Cardiac muscle cell (in vitro differentiated cells and primary cell): ENCODE data around the gene NTF3. TPM values are rescaled to one million over a fixed set of nuclear protein-coding genes. Genes with fewer than 3 reads are reported as not detected.

Experiments
- DNase-seq, 2 donors: peaks; one replicate each; pipeline versions ENCODE4 v3.0.0 to v3.0.0-alpha.2; 2010 to 2017; ENCODE audit warnings: low read depth in 1 of 2, low spot score in 1 of 2
- H3K27ac ChIP-seq: fragments of 200-600 bp; sonication (generic); 2 replicates; pipeline ENCODE4 v1.5.1; 2016
- H3K27me3 ChIP-seq: fragments of 200-600 bp; sonication (generic); 2 replicates; pipeline ENCODE4 v1.6.0; 2016; ENCODE audit warnings: control low read depth
- H3K36me3 ChIP-seq: fragments of 200-600 bp; sonication (generic); 2 replicates; pipeline ENCODE4 v1.5.1; 2016; ENCODE audit warnings: control low read depth
- H3K4me1 ChIP-seq: fragments of 200-600 bp; sonication (generic); 2 replicates; pipeline ENCODE4 v1.8.1; 2017; ENCODE audit warnings: low read depth, mild to moderate bottlenecking, mixed run types
- H3K4me3 ChIP-seq: fragments of 200-600 bp; sonication (generic); 2 replicates; pipeline ENCODE4 v1.5.1; 2016; ENCODE audit warnings: mild to moderate bottlenecking
- H3K9me3 ChIP-seq: fragments of 200-600 bp; sonication (generic); 2 replicates; pipeline ENCODE4 v1.5.1; 2017; ENCODE audit warnings: low read depth, mild to moderate bottlenecking, control low read depth
- CTCF ChIP-seq: IDR thresholded peaks from 2 replicates; pipeline ENCODE4 v1.5.1; 2012; ENCODE audit warnings: low read depth, mild to moderate bottlenecking, low read length
- polyA plus RNA-seq: library from polyadenylated mRNA; unstranded; fragments of >200 nt; fragmentation: Nextera tagmentation; extraction: Ambion mirVana; gene quantifications from 2 replicates; pipeline ENCODE4 v1.2.1, GENCODE V29; 2016
- total RNA-seq: library from RNA; depleted of rRNA; stranded (reverse); fragments of >200 nt; gene quantifications from 2 replicates; pipeline ENCODE4 v1.2.3, GENCODE V29; 2016

Gene NTF3
- total and polyA plus RNA-seq, 2 experiments from 2014 or later, result 3.9 to 4.7 TPM

DNA sequence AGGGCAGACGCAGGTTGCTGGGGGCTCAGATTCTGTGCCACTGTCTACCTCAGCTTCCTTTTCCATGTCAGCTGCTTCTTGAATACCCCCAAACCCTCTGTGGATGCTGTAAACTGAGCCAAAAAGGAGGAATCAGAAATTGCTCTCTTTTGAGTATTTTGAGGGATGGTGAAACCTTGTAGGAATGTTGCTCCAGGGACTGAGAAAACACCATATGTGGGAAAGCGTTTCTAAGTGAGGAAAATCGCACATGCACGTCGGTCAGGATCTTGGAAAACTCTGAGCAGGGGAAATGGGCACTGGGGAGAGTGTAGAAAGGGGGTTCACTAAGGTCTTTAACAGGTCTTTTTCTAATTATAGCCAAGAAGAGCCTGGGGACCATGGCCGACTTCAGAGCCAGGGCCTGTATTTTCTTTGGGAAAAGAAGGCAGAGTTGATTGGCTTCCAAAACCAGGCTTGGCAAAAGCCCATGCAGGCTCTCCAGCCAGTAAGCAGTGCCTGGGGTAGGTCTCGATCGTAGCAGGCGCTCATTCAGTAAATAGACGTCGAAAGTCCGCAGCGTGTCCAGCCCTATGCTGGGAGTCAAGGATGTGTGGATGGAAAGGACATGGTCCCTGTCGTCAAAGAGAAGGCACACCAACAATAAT is 58.0 kb downstream of the NTF3 start:
- peaks cover 5% of the 10 kb centered on the region for H3K4me1 ChIP-seq
- no peaks in the 10 kb centered on the region for H3K36me3 ChIP-seq
- H3K4me3 ChIP-seq, result no peak overlapping the region
- TF ChIP-seq CTCF, result no peak
- no peaks in the 10 kb centered on the region for H3K9me3 ChIP-seq
- no peaks in the 10 kb centered on the region for H3K27me3 ChIP-seq
- no peak for DNase-seq
- H3K27ac ChIP-seq, result no peak overlapping the region

DNA sequence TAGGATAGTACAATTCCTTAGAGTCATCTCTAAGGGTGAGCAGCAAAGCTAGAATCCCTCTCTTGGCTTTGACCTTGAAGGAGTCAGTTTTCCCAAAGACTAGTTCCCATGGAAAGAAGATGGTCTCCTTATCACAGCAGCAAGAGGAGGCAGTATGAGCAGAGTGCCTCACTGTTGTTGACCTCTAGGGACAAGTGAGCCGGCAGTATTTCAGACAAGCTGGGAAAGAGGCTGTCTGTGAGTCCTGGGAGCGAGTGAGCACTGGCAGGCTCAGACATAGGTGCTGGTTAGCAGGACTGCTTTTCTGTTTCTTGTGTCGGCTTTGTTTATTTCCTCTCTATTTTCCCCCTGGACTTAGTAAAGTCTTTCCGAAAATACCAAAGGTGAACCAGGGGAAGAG is 60.7 kb downstream of the NTF3 start:
- H3K9me3 ChIP-seq, result no peaks in the 10 kb centered on the region
- peaks cover 5% of the 10 kb centered on the region for H3K4me1 ChIP-seq
- H3K27me3 ChIP-seq, result no peaks in the 10 kb centered on the region
- H3K36me3 ChIP-seq, result no peaks in the 10 kb centered on the region
- H3K27ac ChIP-seq, result no peak overlapping the region
- TF ChIP-seq CTCF, result no peak
- no peak for DNase-seq
- H3K4me3 ChIP-seq, result no peak overlapping the region

DNA sequence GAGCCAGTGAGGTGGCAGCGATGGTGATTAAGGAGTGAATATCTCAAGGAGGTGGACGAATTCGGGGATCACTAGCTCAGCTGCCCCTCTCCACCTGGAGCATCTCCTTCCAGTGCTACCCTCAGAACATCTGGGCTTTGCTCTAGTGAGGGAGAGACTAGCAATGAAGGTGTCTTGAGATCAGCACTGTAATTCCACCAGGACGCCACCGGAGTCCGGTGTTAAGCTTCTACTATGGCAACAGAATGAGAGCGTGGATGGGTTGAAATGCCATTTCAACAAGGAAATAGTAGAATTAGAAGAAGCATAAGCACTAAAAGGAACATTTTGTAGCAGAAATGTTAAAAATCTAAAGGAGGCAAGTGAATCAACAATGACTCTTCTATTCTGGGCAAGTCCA is 61.1 kb downstream of the NTF3 start:
- DNase-seq, result no peak
- Histone ChIP-seq H3K36me3 (no peaks in the 10 kb centered on the region), H3K4me3 (no peak overlapping the region), H3K4me1 (peaks cover 5% of the 10 kb centered on the region), H3K9me3 (no peaks in the 10 kb centered on the region), H3K27me3 (no peaks in the 10 kb centered on the region), H3K27ac (no peak overlapping the region)
- no peak for TF ChIP-seq CTCF

- no peak for DNase-seq
- H3K4me1 ChIP-seq, result peaks cover 5% of the 10 kb centered on the region
- TF ChIP-seq CTCF, result no peak
- no peak overlapping the region for H3K27ac ChIP-seq
- no peaks in the 10 kb centered on the region for H3K27me3 ChIP-seq
- H3K4me3 ChIP-seq, result no peak overlapping the region
- H3K9me3 ChIP-seq, result no peaks in the 10 kb centered on the region
- H3K36me3 ChIP-seq, result no peaks in the 10 kb centered on the region
These were observed 62.4 kb downstream of the NTF3 start for GRCh38 chr12:5494343-5494742.

DNA sequence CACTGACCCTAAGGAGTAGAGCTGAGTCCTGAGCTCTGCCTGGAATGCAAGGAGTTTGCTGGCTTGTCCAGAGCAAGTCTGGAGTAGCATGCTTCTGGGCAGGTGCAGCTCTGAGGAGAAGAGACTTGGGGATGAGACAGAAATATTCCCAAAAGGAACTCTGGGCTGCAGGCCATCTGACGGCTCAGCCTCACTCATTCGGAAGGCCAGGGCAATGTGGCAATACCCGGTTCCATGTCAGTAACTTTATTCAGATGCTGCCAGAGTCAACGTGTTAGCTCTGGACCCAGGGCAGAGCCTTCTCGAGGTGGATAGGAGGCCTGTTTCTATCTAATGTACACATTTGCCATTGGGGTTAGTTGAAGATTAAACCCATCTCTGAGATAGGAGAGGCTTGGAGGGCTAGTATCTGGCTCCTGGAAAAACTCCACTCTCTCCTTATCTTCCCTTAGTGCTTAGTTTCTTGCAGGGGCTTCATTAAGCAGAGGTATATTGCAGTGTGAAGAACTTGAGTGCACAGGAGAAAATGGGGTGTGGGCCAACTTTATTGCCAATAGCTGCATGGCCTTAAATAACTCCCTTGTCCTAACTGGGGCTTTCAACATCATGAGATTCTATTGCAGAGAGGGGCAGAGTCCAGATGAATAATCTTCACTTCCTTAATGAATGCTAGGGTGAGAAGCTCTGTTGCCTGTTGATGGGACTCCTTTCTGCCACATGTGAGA is 65.6 kb downstream of the NTF3 start:
- no peak for TF ChIP-seq CTCF
- H3K27ac ChIP-seq, result no peak overlapping the region
- H3K9me3 ChIP-seq, result no peaks in the 10 kb centered on the region
- DNase-seq, result no peak
- no peaks in the 10 kb centered on the region for H3K27me3 ChIP-seq
- no peaks in the 10 kb centered on the region for H3K36me3 ChIP-seq
- H3K4me1 ChIP-seq, result peaks cover 2% of the 10 kb centered on the region
- no peak overlapping the region for H3K4me3 ChIP-seq
